Measurements from ENCODE around the gene CDK9.

Gene CDK9

DNA sequence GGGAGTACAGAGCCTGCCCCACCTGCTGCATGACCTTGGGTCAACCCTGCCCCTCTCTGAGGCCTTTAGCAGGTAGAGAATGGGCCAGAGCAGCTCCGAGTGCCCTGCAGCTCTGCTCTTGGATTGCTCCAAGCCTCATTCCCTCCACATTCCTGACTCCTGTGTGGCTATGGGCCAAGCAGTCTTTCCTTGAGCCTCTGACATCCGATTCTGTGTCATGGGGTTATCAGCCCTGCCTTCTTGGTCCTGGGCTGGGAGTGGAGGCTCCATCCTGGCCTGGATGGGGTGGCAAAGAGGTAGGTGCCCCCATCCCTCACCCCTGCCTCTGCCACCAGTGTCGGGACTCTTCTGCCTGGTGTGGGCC, 30.5 kb downstream of the CDK9 start:
- DNase-seq (ENCODE audit: low read depth) = no peak
- no peak overlapping the region for H3K4me3 ChIP-seq (ENCODE audit: low read depth, low read length)
- TF ChIP-seq, protein P1, sequence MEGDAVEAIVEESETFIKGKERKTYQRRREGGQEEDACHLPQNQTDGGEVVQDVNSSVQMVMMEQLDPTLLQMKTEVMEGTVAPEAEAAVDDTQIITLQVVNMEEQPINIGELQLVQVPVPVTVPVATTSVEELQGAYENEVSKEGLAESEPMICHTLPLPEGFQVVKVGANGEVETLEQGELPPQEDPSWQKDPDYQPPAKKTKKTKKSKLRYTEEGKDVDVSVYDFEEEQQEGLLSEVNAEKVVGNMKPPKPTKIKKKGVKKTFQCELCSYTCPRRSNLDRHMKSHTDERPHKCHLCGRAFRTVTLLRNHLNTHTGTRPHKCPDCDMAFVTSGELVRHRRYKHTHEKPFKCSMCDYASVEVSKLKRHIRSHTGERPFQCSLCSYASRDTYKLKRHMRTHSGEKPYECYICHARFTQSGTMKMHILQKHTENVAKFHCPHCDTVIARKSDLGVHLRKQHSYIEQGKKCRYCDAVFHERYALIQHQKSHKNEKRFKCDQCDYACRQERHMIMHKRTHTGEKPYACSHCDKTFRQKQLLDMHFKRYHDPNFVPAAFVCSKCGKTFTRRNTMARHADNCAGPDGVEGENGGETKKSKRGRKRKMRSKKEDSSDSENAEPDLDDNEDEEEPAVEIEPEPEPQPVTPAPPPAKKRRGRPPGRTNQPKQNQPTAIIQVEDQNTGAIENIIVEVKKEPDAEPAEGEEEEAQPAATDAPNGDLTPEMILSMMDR (IDR thresholded peaks at IDR 0.05; ENCODE audit: low read depth, low read length, missing control alignments) = no peak

GRCh38 chr9:127816728-127817127, 30.9 kb downstream of the CDK9 start:
- TF ChIP-seq, protein P1 (IDR thresholded peaks at IDR 0.05; ENCODE audit: low read depth, low read length, missing control alignments) = no peak
- no peak for DNase-seq (ENCODE audit: low read depth)
- no peak overlapping the region for H3K4me3 ChIP-seq (ENCODE audit: low read depth, low read length)

GRCh38 chr9:127817881-127818434, 32.1 kb downstream of the CDK9 start:
- TF ChIP-seq, protein P1 (IDR thresholded peaks at IDR 0.05; ENCODE audit: low read depth, low read length, missing control alignments) = no peak
- DNase-seq (ENCODE audit: low read depth) = no peak

GRCh38 chr9:127818574-127818973, 32.7 kb downstream of the CDK9 start:
- no peak overlapping the region for H3K4me3 ChIP-seq (ENCODE audit: low read depth, low read length)
- DNase-seq (ENCODE audit: low read depth) = no peak
- TF ChIP-seq, protein P1 (IDR thresholded peaks at IDR 0.05; ENCODE audit: low read depth, low read length, missing control alignments) = no peak

More at GRCh38 chr9:127817881-127818434, 32.1 kb downstream of the CDK9 start:
- no peak overlapping the region for H3K4me3 ChIP-seq (ENCODE audit: low read depth, low read length)

- no peak overlapping the region for H3K4me3 ChIP-seq (ENCODE audit: low read depth, low read length)
- TF ChIP-seq, protein P1 (IDR thresholded peaks at IDR 0.05; ENCODE audit: low read depth, low read length, missing control alignments) = no peak
- no peak for DNase-seq (ENCODE audit: low read depth)
These were observed 36.3 kb downstream of the CDK9 start for GRCh38 chr9:127822108-127822507.

GRCh38 chr9:127825319-127826051, 39.7 kb downstream of the CDK9 start:
- H3K4me3 ChIP-seq (ENCODE audit: low read depth, low read length) = no peak overlapping the region
- no peak for DNase-seq (ENCODE audit: low read depth)
- TF ChIP-seq, protein P1 (IDR thresholded peaks at IDR 0.05; ENCODE audit: low read depth, low read length, missing control alignments) = peak; percentile 57

Measured in GM12864 (cell line).